Neural cell (in vitro differentiated cells): Measurements from ENCODE around the gene ZBTB46. TPM values are rescaled to one million over a fixed set of nuclear protein-coding genes. Genes with fewer than 3 reads are reported as not detected.
"Not testable (repeated sequence)": the region's sequence is repeated elsewhere in the genome, so short reads cannot be mapped to it uniquely, and the experiment has no call there.

Experiments
- H2AFZ ChIP-seq: fragments of 200-600, 300-800 bp; sonication (generic), shearing (Covaris generic); 2 replicates; pipeline ENCODE4 v1.6.0; 2014; ENCODE audit warnings: low read depth, mild to moderate bottlenecking, antibody characterized with exemption, low read length, moderate library complexity
- H3F3A ChIP-seq: fragments of 200-600 bp; shearing (Covaris generic); 2 replicates; pipeline ENCODE4 v1.6.1; 2016; ENCODE audit warnings: mild to moderate bottlenecking, moderate library complexity, mixed read lengths, antibody characterized with exemption, low read length; ENCODE audit not compliant: insufficient read depth, poor library complexity, severe bottlenecking
- H3K27ac ChIP-seq: fragments of 200-600, 300-800 bp; sonication (generic), shearing (Covaris generic); 2 replicates; pipeline ENCODE4 v1.5.1; 2014; ENCODE audit warnings: mild to moderate bottlenecking, low read length, moderate library complexity
- H3K27me3 ChIP-seq: fragments of 300-800, 200-600 bp; sonication (generic), shearing (Covaris generic); 2 replicates; pipeline ENCODE4 v1.6.0; 2014; ENCODE audit warnings: mild to moderate bottlenecking, low read depth, low read length, moderate library complexity; ENCODE audit not compliant: insufficient read depth
- H3K36me3 ChIP-seq: fragments of 300-800, 200-600 bp; sonication (generic), shearing (Covaris generic); 2 replicates; pipeline ENCODE4 v1.5.1; 2014; ENCODE audit warnings: mild to moderate bottlenecking, antibody characterized with exemption, low read length, moderate library complexity; ENCODE audit not compliant: insufficient read depth
- H3K4me2 ChIP-seq: fragments of 300-800, 200-600 bp; sonication (generic), shearing (Covaris generic); 2 replicates; pipeline ENCODE4 v1.6.0; 2014; ENCODE audit warnings: mild to moderate bottlenecking, low read length
- H3K4me3 ChIP-seq: fragments of 300-800, 200-600 bp; sonication (generic), shearing (Covaris generic); 2 replicates; pipeline ENCODE4 v1.5.1; 2014; ENCODE audit warnings: mild to moderate bottlenecking, low read length, moderate library complexity
- H3K79me2 ChIP-seq: fragments of 200-600 bp; shearing (Covaris generic); replicated peaks from 2 replicates; pipeline ENCODE4 v1.6.0; 2014; ENCODE audit warnings: mild to moderate bottlenecking, low read length, moderate library complexity; ENCODE audit not compliant: insufficient read depth
- H3K9ac ChIP-seq: fragments of 300-800, 200-600 bp; sonication (generic), shearing (Covaris generic); 2 replicates; pipeline ENCODE4 v1.6.1; 2016; ENCODE audit warnings: mild to moderate bottlenecking, low read length, mixed read lengths
- H3K9me2 ChIP-seq: fragments of 200-600 bp; shearing (Covaris generic); 2 replicates; pipeline ENCODE4 v1.6.1; 2016; ENCODE audit warnings: mild to moderate bottlenecking, low read length, mixed read lengths; ENCODE audit not compliant: insufficient read depth
- H3K9me3 ChIP-seq: fragments of 200-600, 300-800 bp; sonication (generic), shearing (Covaris generic); 2 replicates; pipeline ENCODE4 v1.6.1; 2016; ENCODE audit warnings: mild to moderate bottlenecking, mixed run types, low read length, moderate library complexity, mixed read lengths
- H4K20me1 ChIP-seq: fragments of 200-600 bp; shearing (Covaris generic); 2 replicates; pipeline ENCODE4 v1.6.1; 2016; ENCODE audit warnings: mild to moderate bottlenecking, mixed run types; ENCODE audit not compliant: insufficient read depth
- CTCF ChIP-seq: fragments of 450-650 bp; IDR thresholded peaks from 2 replicates; pipeline ENCODE4 v1.5.1; 2014; ENCODE audit warnings: antibody characterized with exemption, mild to moderate bottlenecking, moderate library complexity; ENCODE audit not compliant: poor library complexity, severe bottlenecking
- EP300 ChIP-seq: fragments of 450-650 bp; conservative IDR thresholded peaks from 2 replicates; pipeline ENCODE4 v1.6.1; 2014; ENCODE audit warnings: antibody characterized with exemption, mild to moderate bottlenecking, moderate library complexity; ENCODE audit not compliant: poor library complexity, severe bottlenecking
- EZH2 ChIP-seq: fragments of 200-600, 300-800 bp; shearing (Covaris generic), sonication (generic); IDR thresholded peaks from 2 replicates; pipeline ENCODE4 v1.6.1; 2014; ENCODE audit warnings: antibody characterized with exemption, low read length, borderline replicate concordance, mild to moderate bottlenecking; ENCODE audit not compliant: insufficient read depth, poor library complexity, severe bottlenecking
- MXI1 ChIP-seq: fragments of 450-650 bp; conservative IDR thresholded peaks from 2 replicates; pipeline ENCODE4 v1.6.1; 2014; ENCODE audit warnings: antibody characterized with exemption, mild to moderate bottlenecking; ENCODE audit not compliant: poor library complexity, severe bottlenecking
- POLR2AphosphoS5 ChIP-seq: IDR thresholded peaks from 2 replicates; pipeline ENCODE4 v1.6.1; 2012
- RAD21 ChIP-seq: fragments of 450-650 bp; conservative IDR thresholded peaks from 2 replicates; pipeline ENCODE4 v1.6.1; 2014; ENCODE audit warnings: antibody characterized with exemption, mild to moderate bottlenecking, moderate library complexity
- REST ChIP-seq: IDR thresholded peaks from 2 replicates; pipeline ENCODE4 v1.6.1; 2012; ENCODE audit warnings: borderline replicate concordance
- SMC3 ChIP-seq: fragments of 450-650 bp; conservative IDR thresholded peaks from 2 replicates; pipeline ENCODE4 v1.6.1; 2014; ENCODE audit warnings: antibody characterized with exemption, mild to moderate bottlenecking, moderate library complexity; ENCODE audit not compliant: poor library complexity
- TAF1 ChIP-seq: IDR thresholded peaks from 2 replicates; pipeline ENCODE4 v1.6.1; 2012; ENCODE audit warnings: low read depth
- polyA plus RNA-seq: library from polyadenylated mRNA; depleted of rRNA; stranded (reverse); fragments of >200 nt; gene quantifications from 2 replicates; pipeline ENCODE4 v1.2.3, GENCODE V29; 2014

Gene ZBTB46
- polyA plus RNA-seq, 1 donor from 2014 or later = 15.0 TPM

- not testable (repeated sequence) for H3F3A ChIP-seq, H3K27ac ChIP-seq, H3K9ac ChIP-seq, H3K4me3 ChIP-seq, H3K9me3 ChIP-seq, H4K20me1 ChIP-seq, H3K4me2 ChIP-seq, H2AFZ ChIP-seq, H3K27me3 ChIP-seq, H3K79me2 ChIP-seq, H3K9me2 ChIP-seq, H3K36me3 ChIP-seq
Measured at GRCh38 chr20:63851548-63851943, 20.5 kb upstream of the ZBTB46 start.

- no peaks in the 10 kb centered on the region for H3K9me3 ChIP-seq
- H3K9ac ChIP-seq = no peak overlapping the region
- H3K9me2 ChIP-seq = no peaks in the 10 kb centered on the region
- no peak overlapping the region for H3K27ac ChIP-seq
- no peak overlapping the region for H3K4me3 ChIP-seq
- H3K4me2 ChIP-seq = no peak overlapping the region
- no peaks in the 10 kb centered on the region for H3K79me2 ChIP-seq
- H3F3A ChIP-seq = no peaks in the 10 kb centered on the region
- no peaks in the 10 kb centered on the region for H3K36me3 ChIP-seq
- H3K27me3 ChIP-seq = no peaks in the 10 kb centered on the region
- no peaks in the 10 kb centered on the region for H4K20me1 ChIP-seq
- TF ChIP-seq EZH2 = no peak
- no peak for TF ChIP-seq REST
- no peak for TF ChIP-seq RAD21
- no peak for TF ChIP-seq MXI1
- no peak for TF ChIP-seq SMC3
- TF ChIP-seq CTCF = no peak
- no peak for TF ChIP-seq EP300
- no peak for TF ChIP-seq TAF1
- no peak for TF ChIP-seq POLR2AphosphoS5
- H2AFZ ChIP-seq = no peak overlapping the region
Measured at GRCh38 chr20:63850689-63851547, 19.9 kb upstream of the ZBTB46 start.
